Liver (tissue), 9 donors: ENCODE results near the gene DYRK1A. TPM values are rescaled to one million over a fixed set of nuclear protein-coding genes. Genes with fewer than 3 reads are reported as not detected.

ENCODE experiments used
- DNase-seq: peaks from one replicate; pipeline ENCODE4 v3.0.0-alpha.2; 2017; ENCODE audit warnings: low spot score
- H3K27ac ChIP-seq, 2 donors: one replicate each; pipeline ENCODE4 v1.7.0; 2013; ENCODE audit warnings: inconsistent platforms in 2 of 2, low read length in 2 of 2, control low read depth in 1 of 2, low read depth in 1 of 2, mild to moderate bottlenecking in 1 of 2
- H3K27me3 ChIP-seq, 4 donors: one replicate each; pipeline versions ENCODE4 v1.6.1 to v1.7.0; 2013; ENCODE audit warnings: low read length in 3 of 4, inconsistent platforms in 1 of 4, mild to moderate bottlenecking in 1 of 4, moderate library complexity in 1 of 4; ENCODE audit not compliant: control insufficient read depth in 4 of 4, insufficient read depth in 4 of 4
- H3K36me3 ChIP-seq, 4 donors: one replicate each; pipeline versions ENCODE4 v1.6.1 to v1.7.0; 2013; ENCODE audit warnings: low read length in 3 of 4, mild to moderate bottlenecking in 3 of 4, low read depth in 1 of 4, moderate library complexity in 1 of 4; ENCODE audit not compliant: control insufficient read depth in 4 of 4, insufficient read depth in 3 of 4
- H3K4me1 ChIP-seq, 4 donors: one replicate each; pipeline versions ENCODE4 v1.6.1 to v1.7.0; 2013; ENCODE audit warnings: low read length in 3 of 4, mild to moderate bottlenecking in 3 of 4, moderate library complexity in 1 of 4; ENCODE audit not compliant: control insufficient read depth in 4 of 4, insufficient read depth in 4 of 4
- H3K4me3 ChIP-seq, 3 donors: one replicate each; pipeline versions ENCODE4 v1.6.1 to v1.7.0; 2013; ENCODE audit warnings: low read length in 3 of 3, control low read depth in 1 of 3, low read depth in 1 of 3, mild to moderate bottlenecking in 1 of 3
- H3K9ac ChIP-seq, 2 donors: one replicate each; pipeline ENCODE4 v1.7.0; 2013; ENCODE audit warnings: low read length in 2 of 2, mild to moderate bottlenecking in 2 of 2, moderate library complexity in 2 of 2, control low read depth in 1 of 2, low read depth in 1 of 2
- H3K9me3 ChIP-seq, 4 donors: one replicate each; pipeline versions ENCODE4 v1.6.1 to v1.7.0; 2013; ENCODE audit warnings: low read length in 3 of 4; ENCODE audit not compliant: control insufficient read depth in 4 of 4
- EGR1 ChIP-seq, 2 donors: IDR thresholded peaks; 2 replicates each; pipeline ENCODE4 v1.6.1; 2016 to 2018; ENCODE audit warnings: antibody characterized with exemption in 2 of 2, low read depth in 2 of 2
- FOXA1 ChIP-seq: IDR thresholded peaks from 2 replicates; pipeline ENCODE4 v1.6.1; 2016; ENCODE audit warnings: antibody characterized with exemption
- FOXA2 ChIP-seq: IDR thresholded peaks from 2 replicates; pipeline ENCODE4 v1.6.1; 2016; ENCODE audit warnings: antibody characterized with exemption
- GABPA ChIP-seq, 2 donors: IDR thresholded peaks in 1 of 2; conservative IDR thresholded peaks in 1 of 2; 2 replicates each; pipeline ENCODE4 v1.6.1; 2016; ENCODE audit warnings: antibody characterized with exemption in 2 of 2, mild to moderate bottlenecking in 1 of 2, moderate library complexity in 1 of 2
- HNF4A ChIP-seq, 2 donors: conservative IDR thresholded peaks; 2 replicates each; pipeline ENCODE4 v1.6.1; 2016; ENCODE audit warnings: antibody characterized with exemption in 2 of 2, mild to moderate bottlenecking in 2 of 2
- HNF4G ChIP-seq: IDR thresholded peaks from 2 replicates; pipeline ENCODE4 v1.6.1; 2016; ENCODE audit warnings: antibody characterized with exemption
- JUND ChIP-seq, 2 donors: IDR thresholded peaks; 2 replicates each; pipeline ENCODE4 v1.6.1; 2016; ENCODE audit warnings: antibody characterized with exemption in 2 of 2
- NR2F2 ChIP-seq: IDR thresholded peaks from 2 replicates; pipeline ENCODE4 v1.6.1; 2016; ENCODE audit warnings: antibody characterized with exemption
- RAD21 ChIP-seq, 2 donors: IDR thresholded peaks; 2 replicates each; pipeline ENCODE4 v1.6.1; 2016; ENCODE audit warnings: antibody characterized with exemption in 2 of 2, mild to moderate bottlenecking in 2 of 2
- RXRA ChIP-seq, 2 donors: IDR thresholded peaks; 2 replicates each; pipeline ENCODE4 v1.6.1; 2017 to 2018; ENCODE audit warnings: antibody characterized with exemption in 2 of 2, mild to moderate bottlenecking in 1 of 2
- SP1 ChIP-seq: IDR thresholded peaks from 2 replicates; pipeline ENCODE4 v1.6.1; 2018; ENCODE audit warnings: antibody characterized with exemption, mild to moderate bottlenecking
- TAF1 ChIP-seq: conservative IDR thresholded peaks from 2 replicates; pipeline ENCODE4 v1.6.1; 2016; ENCODE audit warnings: antibody characterized with exemption, mild to moderate bottlenecking
- YY1 ChIP-seq: IDR thresholded peaks from 2 replicates; pipeline ENCODE4 v1.6.1; 2016; ENCODE audit warnings: antibody characterized with exemption, mild to moderate bottlenecking
- WGBS: extraction: QIAGEN DNeasy Blood & Tissue Kit; methylation state at CpG from one replicate; pipeline ENCODE4 v1.1.7; 2013; 5-methylcytosine and 5-hydroxymethylcytosine counted together
- polyA plus RNA-seq, 2 donors: library from polyadenylated mRNA; stranded (reverse) in 1 of 2; unstranded in 1 of 2; fragments of 200-250 nt in 1 of 2; fragments of >200 nt in 1 of 2; fragmentation: Nextera tagmentation in 1 of 2; extraction: Ambion mirVana in 1 of 2; gene quantifications; one replicate each; pipeline versions ENCODE4 v1.2.1 to v1.2.3, GENCODE V29; 2013 to 2015
- total RNA-seq, 2 donors: library from RNA; depleted of rRNA; stranded (reverse); fragments of >200 nt; gene quantifications; one replicate each; pipeline ENCODE4 v1.2.3, GENCODE V29; 2014
- TF ChIP-seq, protein P1 (sequence below): IDR thresholded peaks from 2 replicates; pipeline ENCODE4 v1.6.1; 2016; ENCODE audit warnings: antibody characterized with exemption, mild to moderate bottlenecking
- TF ChIP-seq, protein P2 (sequence below): IDR thresholded peaks from 2 replicates; pipeline ENCODE4 v1.6.1; 2016; ENCODE audit warnings: antibody characterized with exemption
- TF ChIP-seq, protein P3 (sequence below): IDR thresholded peaks from 2 replicates; pipeline ENCODE4 v1.6.1; 2016; ENCODE audit warnings: antibody characterized with exemption
- TF ChIP-seq, protein P4 (sequence below): IDR thresholded peaks from 2 replicates; pipeline ENCODE4 v1.6.1; 2016; ENCODE audit warnings: antibody characterized with exemption
- TF ChIP-seq, protein P5 (sequence below): fragments of 150-350 bp; IDR thresholded peaks from 2 replicates; pipeline ENCODE4 v1.5.1; 2017; ENCODE audit warnings: improper control_type of control experiment, low read depth, low read length; ENCODE audit not compliant: missing input control
- donor health status: healthy.
- donor health status: healthy.
- donor health status: healthy.
- donor health status: healthy.
- donor health status: healthy.

Gene DYRK1A
- total and polyA plus RNA-seq, 4 donors: 5.1 to 58.3 (median 22.9) TPM

DNA sequence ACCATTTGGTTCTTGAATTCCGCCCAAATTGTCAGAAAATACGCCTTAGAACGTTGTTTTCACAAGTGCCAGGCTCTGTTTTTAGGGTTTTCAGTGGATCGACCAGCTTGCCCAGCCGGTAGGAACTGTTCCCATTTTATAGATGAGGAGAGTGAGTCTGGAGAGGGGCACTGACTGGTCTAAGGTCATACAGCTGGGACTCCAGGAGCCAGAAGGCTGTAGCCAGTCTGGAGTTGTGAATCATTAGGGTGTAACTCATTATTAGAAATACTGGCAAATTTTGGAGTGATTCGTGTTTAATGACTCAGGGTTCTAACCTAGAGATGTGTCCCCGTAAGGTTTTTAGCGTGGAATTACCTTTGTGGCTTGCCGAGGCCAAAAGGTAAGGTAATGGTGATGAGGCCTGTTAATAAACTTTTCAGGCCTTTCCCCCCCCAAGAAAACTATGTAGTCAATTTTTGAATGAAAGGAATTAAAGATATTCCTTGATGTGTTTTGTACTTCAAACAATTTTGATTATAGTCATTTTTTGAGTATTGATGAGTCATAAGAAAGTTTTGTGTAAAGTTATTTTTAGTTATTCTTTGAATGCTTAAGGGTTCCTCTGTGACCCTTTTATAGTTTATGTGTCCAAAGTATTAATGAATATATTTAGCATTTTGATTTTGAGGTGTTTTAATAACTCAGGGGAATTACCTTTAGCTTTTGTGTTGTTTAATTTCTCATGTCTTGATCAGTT, 2.1 kb downstream of the DYRK1A start:
- no peaks in the 10 kb centered on the region for H3K27me3 ChIP-seq
- H3K4me1 ChIP-seq: peaks cover 4 to 54% (median 21%) of the 10 kb centered on the region in 4 donors
- DNase-seq: peak; percentile 48
- 10% methylated on average over 9 of the region's 9 CpGs for WGBS
- TF ChIP-seq RAD21 (IDR thresholded peaks at IDR 0.05) (no peak), HNF4G (no peak), HNF4A (conservative IDR thresholded peaks at IDR 0.05) (no peak), SP1 (no peak), RXRA (IDR thresholded peaks at IDR 0.05) (no peak), YY1 (no peak), GABPA (IDR thresholded peaks at IDR 0.05 in 1 of 2, conservative IDR thresholded peaks at IDR 0.05 in 1 of 2) (no peak), NR2F2 (no peak), JUND (IDR thresholded peaks at IDR 0.05) (no peak), TAF1 (no peak), FOXA1 (no peak), FOXA2 (no peak), EGR1 (IDR thresholded peaks at IDR 0.05; ENCODE audit: low read depth in 2 of 2) (no peak)
- TF ChIP-seq, protein P1, sequence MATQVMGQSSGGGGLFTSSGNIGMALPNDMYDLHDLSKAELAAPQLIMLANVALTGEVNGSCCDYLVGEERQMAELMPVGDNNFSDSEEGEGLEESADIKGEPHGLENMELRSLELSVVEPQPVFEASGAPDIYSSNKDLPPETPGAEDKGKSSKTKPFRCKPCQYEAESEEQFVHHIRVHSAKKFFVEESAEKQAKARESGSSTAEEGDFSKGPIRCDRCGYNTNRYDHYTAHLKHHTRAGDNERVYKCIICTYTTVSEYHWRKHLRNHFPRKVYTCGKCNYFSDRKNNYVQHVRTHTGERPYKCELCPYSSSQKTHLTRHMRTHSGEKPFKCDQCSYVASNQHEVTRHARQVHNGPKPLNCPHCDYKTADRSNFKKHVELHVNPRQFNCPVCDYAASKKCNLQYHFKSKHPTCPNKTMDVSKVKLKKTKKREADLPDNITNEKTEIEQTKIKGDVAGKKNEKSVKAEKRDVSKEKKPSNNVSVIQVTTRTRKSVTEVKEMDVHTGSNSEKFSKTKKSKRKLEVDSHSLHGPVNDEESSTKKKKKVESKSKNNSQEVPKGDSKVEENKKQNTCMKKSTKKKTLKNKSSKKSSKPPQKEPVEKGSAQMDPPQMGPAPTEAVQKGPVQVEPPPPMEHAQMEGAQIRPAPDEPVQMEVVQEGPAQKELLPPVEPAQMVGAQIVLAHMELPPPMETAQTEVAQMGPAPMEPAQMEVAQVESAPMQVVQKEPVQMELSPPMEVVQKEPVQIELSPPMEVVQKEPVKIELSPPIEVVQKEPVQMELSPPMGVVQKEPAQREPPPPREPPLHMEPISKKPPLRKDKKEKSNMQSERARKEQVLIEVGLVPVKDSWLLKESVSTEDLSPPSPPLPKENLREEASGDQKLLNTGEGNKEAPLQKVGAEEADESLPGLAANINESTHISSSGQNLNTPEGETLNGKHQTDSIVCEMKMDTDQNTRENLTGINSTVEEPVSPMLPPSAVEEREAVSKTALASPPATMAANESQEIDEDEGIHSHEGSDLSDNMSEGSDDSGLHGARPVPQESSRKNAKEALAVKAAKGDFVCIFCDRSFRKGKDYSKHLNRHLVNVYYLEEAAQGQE: no peak
- TF ChIP-seq, protein P2, sequence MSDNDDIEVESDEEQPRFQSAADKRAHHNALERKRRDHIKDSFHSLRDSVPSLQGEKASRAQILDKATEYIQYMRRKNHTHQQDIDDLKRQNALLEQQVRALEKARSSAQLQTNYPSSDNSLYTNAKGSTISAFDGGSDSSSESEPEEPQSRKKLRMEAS: no peak
- TF ChIP-seq, protein P3, sequence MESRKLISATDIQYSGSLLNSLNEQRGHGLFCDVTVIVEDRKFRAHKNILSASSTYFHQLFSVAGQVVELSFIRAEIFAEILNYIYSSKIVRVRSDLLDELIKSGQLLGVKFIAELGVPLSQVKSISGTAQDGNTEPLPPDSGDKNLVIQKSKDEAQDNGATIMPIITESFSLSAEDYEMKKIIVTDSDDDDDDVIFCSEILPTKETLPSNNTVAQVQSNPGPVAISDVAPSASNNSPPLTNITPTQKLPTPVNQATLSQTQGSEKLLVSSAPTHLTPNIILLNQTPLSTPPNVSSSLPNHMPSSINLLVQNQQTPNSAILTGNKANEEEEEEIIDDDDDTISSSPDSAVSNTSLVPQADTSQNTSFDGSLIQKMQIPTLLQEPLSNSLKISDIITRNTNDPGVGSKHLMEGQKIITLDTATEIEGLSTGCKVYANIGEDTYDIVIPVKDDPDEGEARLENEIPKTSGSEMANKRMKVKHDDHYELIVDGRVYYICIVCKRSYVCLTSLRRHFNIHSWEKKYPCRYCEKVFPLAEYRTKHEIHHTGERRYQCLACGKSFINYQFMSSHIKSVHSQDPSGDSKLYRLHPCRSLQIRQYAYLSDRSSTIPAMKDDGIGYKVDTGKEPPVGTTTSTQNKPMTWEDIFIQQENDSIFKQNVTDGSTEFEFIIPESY: no peak
- TF ChIP-seq, protein P4, sequence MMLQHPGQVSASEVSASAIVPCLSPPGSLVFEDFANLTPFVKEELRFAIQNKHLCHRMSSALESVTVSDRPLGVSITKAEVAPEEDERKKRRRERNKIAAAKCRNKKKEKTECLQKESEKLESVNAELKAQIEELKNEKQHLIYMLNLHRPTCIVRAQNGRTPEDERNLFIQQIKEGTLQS: no peak
- TF ChIP-seq, protein P5, sequence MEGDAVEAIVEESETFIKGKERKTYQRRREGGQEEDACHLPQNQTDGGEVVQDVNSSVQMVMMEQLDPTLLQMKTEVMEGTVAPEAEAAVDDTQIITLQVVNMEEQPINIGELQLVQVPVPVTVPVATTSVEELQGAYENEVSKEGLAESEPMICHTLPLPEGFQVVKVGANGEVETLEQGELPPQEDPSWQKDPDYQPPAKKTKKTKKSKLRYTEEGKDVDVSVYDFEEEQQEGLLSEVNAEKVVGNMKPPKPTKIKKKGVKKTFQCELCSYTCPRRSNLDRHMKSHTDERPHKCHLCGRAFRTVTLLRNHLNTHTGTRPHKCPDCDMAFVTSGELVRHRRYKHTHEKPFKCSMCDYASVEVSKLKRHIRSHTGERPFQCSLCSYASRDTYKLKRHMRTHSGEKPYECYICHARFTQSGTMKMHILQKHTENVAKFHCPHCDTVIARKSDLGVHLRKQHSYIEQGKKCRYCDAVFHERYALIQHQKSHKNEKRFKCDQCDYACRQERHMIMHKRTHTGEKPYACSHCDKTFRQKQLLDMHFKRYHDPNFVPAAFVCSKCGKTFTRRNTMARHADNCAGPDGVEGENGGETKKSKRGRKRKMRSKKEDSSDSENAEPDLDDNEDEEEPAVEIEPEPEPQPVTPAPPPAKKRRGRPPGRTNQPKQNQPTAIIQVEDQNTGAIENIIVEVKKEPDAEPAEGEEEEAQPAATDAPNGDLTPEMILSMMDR: no peak
- peak overlapping the region; percentile 98 to 100 for H3K27ac ChIP-seq
- peak overlapping the region; percentile 50 to 88 (median 87) for H3K4me3 ChIP-seq
- H3K9me3 ChIP-seq: no peaks in the 10 kb centered on the region
- H3K36me3 ChIP-seq: no peaks in the 10 kb centered on the region
- H3K9ac ChIP-seq: peak overlapping the region; percentile 82 to 94
